T-helper 2 cell treated with Interferon-gamma antibody and Interleukin-4, amounts not matched to agents 5 μg/mL and 100 μg/mL, for 36 hours (primary cell): ENCODE results near the gene BSX.
A peak's percentile ranks its signal among the peaks of the same experiment; 100 is the strongest.

ENCODE experiments used
- DNase-seq: peaks from one replicate; pipeline ENCODE4 v3.0.0; 2021; ENCODE audit warnings: low spot score
- H3K27ac Mint-ChIP-seq: one replicate; pipeline ENCODE4 v1.8.0; 2021; ENCODE audit warnings: mild to moderate bottlenecking, mixed read lengths
- H3K27me3 Mint-ChIP-seq: one replicate; pipeline ENCODE4 v1.8.0; 2021; ENCODE audit warnings: low read depth, mixed read lengths
- H3K36me3 Mint-ChIP-seq: one replicate; pipeline ENCODE4 v1.8.0; 2021; ENCODE audit warnings: low read depth, mixed read lengths
- H3K4me1 Mint-ChIP-seq: one replicate; pipeline ENCODE4 v1.8.0; 2021; ENCODE audit warnings: low read depth, mixed read lengths
- H3K4me3 Mint-ChIP-seq: one replicate; pipeline ENCODE4 v1.8.0; 2022; ENCODE audit warnings: mild to moderate bottlenecking, moderate library complexity, mixed read lengths
- H3K9me3 Mint-ChIP-seq: one replicate; pipeline ENCODE4 v1.8.0; 2021; ENCODE audit warnings: mixed read lengths

BSX gene

GRCh38 chr11:122979103-122979814 lies 2.4 kb downstream of the BSX start:
- H3K4me3 Mint-ChIP-seq: no peak overlapping the region
- DNase-seq: no peak
- peaks cover 94% of the 10 kb centered on the region for H3K27me3 Mint-ChIP-seq
- H3K27ac Mint-ChIP-seq: no peak overlapping the region
- peaks cover 5% of the 10 kb centered on the region for H3K4me1 Mint-ChIP-seq
- no peaks in the 10 kb centered on the region for H3K36me3 Mint-ChIP-seq
- H3K9me3 Mint-ChIP-seq: no peaks in the 10 kb centered on the region

GRCh38 chr11:122978299-122978620 lies 3.4 kb downstream of the BSX start:
- DNase-seq: no peak
- Mint-ChIP-seq H3K27ac (peak overlapping the region; percentile 41), H3K4me3 (no peak overlapping the region), H3K27me3 (peaks cover 94% of the 10 kb centered on the region), H3K36me3 (no peaks in the 10 kb centered on the region), H3K9me3 (no peaks in the 10 kb centered on the region), H3K4me1 (peaks cover 5% of the 10 kb centered on the region)

- Mint-ChIP-seq H3K9me3 (no peaks in the 10 kb centered on the region), H3K4me3 (no peak overlapping the region), H3K27me3 (peaks cover 92% of the 10 kb centered on the region), H3K27ac (peak overlapping the region; percentile 41), H3K4me1 (peaks cover 5% of the 10 kb centered on the region), H3K36me3 (no peaks in the 10 kb centered on the region)
- DNase-seq: no peak
These were observed 4.0 kb downstream of the BSX start for GRCh38 chr11:122977470-122978298.

- Mint-ChIP-seq H3K27ac (no peak overlapping the region), H3K27me3 (peaks cover 89% of the 10 kb centered on the region), H3K9me3 (no peaks in the 10 kb centered on the region), H3K36me3 (no peaks in the 10 kb centered on the region), H3K4me3 (no peak overlapping the region), H3K4me1 (peaks cover 5% of the 10 kb centered on the region)
- DNase-seq: no peak
These were observed 4.7 kb downstream of the BSX start for GRCh38 chr11:122976734-122977469.

GRCh38 chr11:122976061-122976733 lies 5.4 kb downstream of the BSX start:
- no peaks in the 10 kb centered on the region for H3K9me3 Mint-ChIP-seq
- peaks cover 5% of the 10 kb centered on the region for H3K4me1 Mint-ChIP-seq
- H3K4me3 Mint-ChIP-seq: no peak overlapping the region
- H3K36me3 Mint-ChIP-seq: no peaks in the 10 kb centered on the region
- H3K27ac Mint-ChIP-seq: no peak overlapping the region
- H3K27me3 Mint-ChIP-seq: peaks cover 82% of the 10 kb centered on the region
- no peak for DNase-seq

GRCh38 chr11:122963961-122964360 lies 17.7 kb downstream of the BSX start:
- peaks cover 33% of the 10 kb centered on the region for H3K27me3 Mint-ChIP-seq
- H3K27ac Mint-ChIP-seq: no peak overlapping the region
- H3K4me3 Mint-ChIP-seq: no peak overlapping the region
- H3K36me3 Mint-ChIP-seq: no peaks in the 10 kb centered on the region
- DNase-seq: no peak
- H3K9me3 Mint-ChIP-seq: no peaks in the 10 kb centered on the region
- H3K4me1 Mint-ChIP-seq: no peaks in the 10 kb centered on the region

GRCh38 chr11:122954455-122954854 lies 27.2 kb downstream of the BSX start:
- no peaks in the 10 kb centered on the region for H3K4me1 Mint-ChIP-seq
- no peak overlapping the region for H3K4me3 Mint-ChIP-seq
- H3K27me3 Mint-ChIP-seq: no peaks in the 10 kb centered on the region
- H3K9me3 Mint-ChIP-seq: no peaks in the 10 kb centered on the region
- no peaks in the 10 kb centered on the region for H3K36me3 Mint-ChIP-seq
- H3K27ac Mint-ChIP-seq: no peak overlapping the region
- peak; percentile 21 for DNase-seq

- Mint-ChIP-seq H3K9me3 (no peaks in the 10 kb centered on the region), H3K4me3 (no peak overlapping the region), H3K27me3 (no peaks in the 10 kb centered on the region), H3K36me3 (no peaks in the 10 kb centered on the region), H3K27ac (no peak overlapping the region), H3K4me1 (peaks cover 4% of the 10 kb centered on the region)
- DNase-seq: no peak
These were observed 30.4 kb downstream of the BSX start for GRCh38 chr11:122951211-122951610.

- DNase-seq: no peak
- H3K9me3 Mint-ChIP-seq: no peaks in the 10 kb centered on the region
These were observed 43.1 kb downstream of the BSX start for GRCh38 chr11:122938557-122938956.

GRCh38 chr11:122937983-122938382 lies 43.7 kb downstream of the BSX start:
- no peak overlapping the region for H3K27ac Mint-ChIP-seq
- H3K36me3 Mint-ChIP-seq: no peaks in the 10 kb centered on the region
- no peaks in the 10 kb centered on the region for H3K9me3 Mint-ChIP-seq
- H3K4me3 Mint-ChIP-seq: no peak overlapping the region
- no peaks in the 10 kb centered on the region for H3K4me1 Mint-ChIP-seq
- H3K27me3 Mint-ChIP-seq: peaks cover 2% of the 10 kb centered on the region
- no peak for DNase-seq

More at GRCh38 chr11:122938557-122938956, 43.1 kb downstream of the BSX start:
- H3K4me3 Mint-ChIP-seq: no peak overlapping the region
- H3K4me1 Mint-ChIP-seq: no peaks in the 10 kb centered on the region
- H3K27me3 Mint-ChIP-seq: peaks cover 2% of the 10 kb centered on the region
- no peak overlapping the region for H3K27ac Mint-ChIP-seq
- no peaks in the 10 kb centered on the region for H3K36me3 Mint-ChIP-seq

GRCh38 chr11:122933416-122933815 lies 48.2 kb downstream of the BSX start:
- Mint-ChIP-seq H3K27ac (no peak overlapping the region), H3K4me1 (no peaks in the 10 kb centered on the region), H3K27me3 (no peaks in the 10 kb centered on the region), H3K4me3 (no peak overlapping the region), H3K36me3 (no peaks in the 10 kb centered on the region), H3K9me3 (no peaks in the 10 kb centered on the region)
- no peak for DNase-seq

- H3K9me3 Mint-ChIP-seq: no peaks in the 10 kb centered on the region
- no peak overlapping the region for H3K27ac Mint-ChIP-seq
- no peaks in the 10 kb centered on the region for H3K27me3 Mint-ChIP-seq
- no peaks in the 10 kb centered on the region for H3K4me1 Mint-ChIP-seq
- H3K4me3 Mint-ChIP-seq: no peak overlapping the region
- DNase-seq: no peak
- H3K36me3 Mint-ChIP-seq: no peaks in the 10 kb centered on the region
These were observed 50.1 kb downstream of the BSX start for GRCh38 chr11:122931510-122931909.
